Neuron (in vitro differentiated cells): ENCODE data around the gene SRMS.

ENCODE experiments used
- H2AFZ ChIP-seq: one replicate; pipeline ENCODE4 v1.6.1; 2013; ENCODE audit warnings: low read depth, mild to moderate bottlenecking, inconsistent platforms, low read length, moderate library complexity
- H3K27me3 ChIP-seq: one replicate; pipeline ENCODE4 v1.6.1; 2013; ENCODE audit warnings: low read length; ENCODE audit not compliant: insufficient read depth
- H3K36me3 ChIP-seq: one replicate; pipeline ENCODE4 v1.6.1; 2013; ENCODE audit warnings: low read length; ENCODE audit not compliant: insufficient read depth
- H3K4me1 ChIP-seq: one replicate; pipeline ENCODE4 v1.6.1; 2013; ENCODE audit warnings: low read length; ENCODE audit not compliant: insufficient read depth
- H3K4me3 ChIP-seq: 2 replicates; pipeline ENCODE4 v1.5.1; 2013; ENCODE audit warnings: mild to moderate bottlenecking, low read length, moderate library complexity
- H3K9me3 ChIP-seq: one replicate; pipeline ENCODE4 v1.6.1; 2013; ENCODE audit warnings: low read length

Gene SRMS

DNA sequence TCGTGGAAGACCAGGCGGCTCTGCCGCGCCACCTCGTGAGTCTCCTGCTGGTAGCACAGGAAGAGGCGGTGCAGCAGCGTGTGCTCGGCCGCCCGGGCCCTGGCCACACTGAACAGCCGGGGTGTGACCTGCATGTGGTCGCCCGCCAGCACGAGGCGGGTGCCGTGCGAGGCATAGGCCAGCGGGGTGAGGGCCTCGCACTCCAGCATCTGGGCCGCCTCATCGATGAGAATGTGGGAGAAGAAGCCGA is 19.5 kb upstream of the SRMS start:
- H3K9me3 ChIP-seq: no peaks in the 10 kb centered on the region
- no peak overlapping the region for H3K4me3 ChIP-seq
- H3K36me3 ChIP-seq: no peaks in the 10 kb centered on the region
- H2AFZ ChIP-seq: no peak overlapping the region
- no peaks in the 10 kb centered on the region for H3K4me1 ChIP-seq
- H3K27me3 ChIP-seq: no peaks in the 10 kb centered on the region

DNA sequence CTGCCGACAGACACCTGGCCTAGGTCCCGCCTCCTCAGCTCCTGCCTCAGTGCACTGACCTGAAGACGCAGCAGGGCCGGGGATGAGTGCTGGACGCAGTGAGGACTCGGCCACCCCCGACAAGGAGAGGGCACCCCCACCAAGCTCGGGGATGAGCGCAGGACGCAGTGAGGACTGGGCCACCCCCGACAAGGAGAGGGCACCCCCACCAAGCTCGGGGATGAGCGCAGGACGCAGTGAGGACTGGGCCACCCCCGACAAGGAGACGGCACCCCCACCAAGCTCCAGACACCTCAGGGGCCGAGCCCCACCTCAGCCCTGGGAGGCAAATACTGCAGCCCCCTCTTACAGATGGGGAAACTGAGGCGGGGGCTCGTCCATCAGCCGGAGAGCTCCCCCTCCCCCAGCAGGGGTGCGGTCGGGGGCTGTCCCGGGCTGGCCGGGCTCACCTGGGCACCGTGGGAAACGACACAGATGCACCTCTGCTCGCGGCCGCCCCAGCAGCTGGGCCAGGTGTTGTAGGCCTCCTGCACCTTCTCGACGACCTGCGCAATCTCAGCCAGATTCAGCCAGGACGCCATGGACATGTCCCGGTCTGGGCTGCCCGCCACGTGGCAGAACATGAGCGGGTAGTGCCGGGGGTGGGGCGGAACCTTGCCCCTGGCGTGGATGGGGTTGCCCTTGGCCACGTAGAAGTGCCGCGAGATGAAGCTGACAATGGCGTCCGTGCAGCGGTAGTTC is 19.0 kb upstream of the SRMS start:
- H2AFZ ChIP-seq: no peak overlapping the region
- no peaks in the 10 kb centered on the region for H3K27me3 ChIP-seq
- H3K36me3 ChIP-seq: no peaks in the 10 kb centered on the region
- H3K4me3 ChIP-seq: no peak overlapping the region
- no peaks in the 10 kb centered on the region for H3K9me3 ChIP-seq
- H3K4me1 ChIP-seq: no peaks in the 10 kb centered on the region

DNA sequence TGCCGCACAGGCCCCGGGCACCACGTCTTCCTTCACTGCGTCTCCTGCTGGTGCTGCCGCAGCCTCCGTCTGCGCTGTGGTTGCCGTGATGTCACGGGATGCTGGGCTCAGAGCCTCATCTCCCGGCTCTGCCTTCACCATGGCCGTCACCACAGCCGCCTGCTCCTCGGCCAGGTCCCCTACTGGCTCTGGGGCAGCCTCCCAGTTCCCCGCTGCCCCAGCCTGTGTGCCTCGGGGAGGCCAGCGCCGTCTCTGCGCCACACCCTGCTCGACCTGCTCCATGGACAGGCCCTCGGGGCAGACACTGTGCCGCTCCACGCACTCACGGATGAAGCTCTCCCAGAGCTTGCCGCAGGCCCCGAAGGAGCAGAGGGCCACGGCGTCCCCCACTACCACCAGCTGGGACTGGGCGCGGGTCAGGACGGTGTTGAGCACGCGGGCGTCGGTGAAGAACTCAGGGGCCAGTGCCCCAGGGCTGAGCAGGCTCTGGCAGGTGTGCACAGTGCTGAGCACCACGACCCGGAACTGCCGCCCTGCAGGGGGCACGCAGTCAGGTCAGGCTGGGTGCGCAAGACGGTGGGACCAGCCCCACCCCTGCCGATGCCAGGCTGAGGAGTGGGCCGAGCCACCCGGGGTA is 18.3 kb upstream of the SRMS start:
- Histone ChIP-seq H3K9me3 (no peaks in the 10 kb centered on the region), H3K27me3 (no peaks in the 10 kb centered on the region), H2AFZ (no peak overlapping the region)

DNA sequence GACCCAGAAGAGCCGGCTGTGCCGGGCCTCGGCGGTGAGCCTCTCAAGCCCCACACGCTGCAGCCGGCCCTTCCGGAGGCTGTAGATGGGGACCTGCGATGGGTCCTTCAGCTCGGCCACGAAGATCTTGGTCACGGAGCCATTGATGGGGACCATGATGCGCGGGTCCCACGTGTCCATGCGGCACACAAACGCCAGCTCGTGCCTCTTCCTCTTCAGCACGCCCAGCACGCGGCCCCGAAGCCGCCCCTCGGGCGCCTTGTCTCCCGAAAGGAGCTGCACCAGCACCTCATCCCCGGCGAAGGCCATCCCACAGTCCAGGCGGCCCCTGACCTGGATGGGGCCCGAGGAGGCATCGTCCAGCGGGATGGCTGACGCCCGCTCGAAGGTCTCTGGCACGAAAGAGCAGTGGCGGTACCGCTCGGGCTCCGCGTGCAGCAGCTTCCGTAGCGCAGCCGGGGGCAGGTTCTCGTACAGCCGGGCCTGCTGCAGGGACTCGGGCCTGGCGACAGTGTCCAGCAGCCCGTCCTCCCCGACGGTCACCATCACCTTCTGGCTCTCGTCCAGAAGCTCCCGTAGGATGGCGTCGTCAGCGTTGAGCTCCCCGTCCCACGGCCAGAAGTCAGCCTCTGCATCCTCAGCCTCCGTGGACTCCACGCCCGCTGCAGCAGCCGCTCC is 17.6 kb upstream of the SRMS start:
- H2AFZ ChIP-seq: no peak overlapping the region
- H3K36me3 ChIP-seq: no peaks in the 10 kb centered on the region
- no peaks in the 10 kb centered on the region for H3K27me3 ChIP-seq
- no peaks in the 10 kb centered on the region for H3K4me1 ChIP-seq
- H3K9me3 ChIP-seq: no peaks in the 10 kb centered on the region
- no peak overlapping the region for H3K4me3 ChIP-seq

More for the DNA sequence above, 18.3 kb upstream of the SRMS start:
- no peak overlapping the region for H3K4me3 ChIP-seq
- H3K4me1 ChIP-seq: no peaks in the 10 kb centered on the region
- no peaks in the 10 kb centered on the region for H3K36me3 ChIP-seq

DNA sequence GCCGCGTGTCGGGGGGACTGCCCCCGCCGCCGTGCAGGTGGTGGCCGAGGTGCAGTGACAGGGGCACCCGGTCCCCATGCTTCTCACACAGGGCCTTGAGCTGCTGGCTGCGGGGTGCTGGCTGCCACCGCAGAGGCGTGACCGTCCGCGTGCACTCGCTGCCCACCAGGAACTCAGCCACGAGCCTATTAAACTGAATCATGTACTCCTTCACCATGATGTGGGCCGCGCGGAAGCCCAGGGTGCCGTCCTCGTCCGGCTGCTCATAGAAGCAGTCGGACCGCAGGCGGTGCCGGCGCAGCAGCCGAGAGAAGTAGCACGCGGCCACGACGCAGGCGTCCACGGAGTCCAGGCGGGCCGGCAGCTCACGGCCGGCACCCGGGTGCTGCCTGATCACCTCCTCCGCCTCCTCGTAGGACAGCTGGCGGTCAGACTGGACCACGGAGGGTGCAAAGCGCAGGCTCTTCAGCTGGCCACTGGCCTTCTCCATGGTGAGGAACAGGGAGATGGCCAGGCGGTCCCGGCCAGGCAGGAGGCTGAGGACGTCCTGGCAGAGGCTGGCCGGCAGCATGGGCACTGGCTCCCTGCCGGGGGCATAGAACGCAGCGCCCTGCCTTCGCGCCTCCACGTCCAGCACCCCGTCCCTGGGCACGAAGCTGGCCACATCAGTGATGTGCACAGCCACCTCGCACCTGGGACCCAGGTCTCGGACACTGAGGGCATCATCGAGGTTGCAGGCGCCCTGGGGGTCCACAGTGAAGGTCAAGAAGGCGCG is 16.7 kb upstream of the SRMS start:
- Histone ChIP-seq H2AFZ (no peak overlapping the region), H3K4me1 (no peaks in the 10 kb centered on the region), H3K27me3 (no peaks in the 10 kb centered on the region), H3K36me3 (no peaks in the 10 kb centered on the region), H3K4me3 (no peak overlapping the region), H3K9me3 (no peaks in the 10 kb centered on the region)

DNA sequence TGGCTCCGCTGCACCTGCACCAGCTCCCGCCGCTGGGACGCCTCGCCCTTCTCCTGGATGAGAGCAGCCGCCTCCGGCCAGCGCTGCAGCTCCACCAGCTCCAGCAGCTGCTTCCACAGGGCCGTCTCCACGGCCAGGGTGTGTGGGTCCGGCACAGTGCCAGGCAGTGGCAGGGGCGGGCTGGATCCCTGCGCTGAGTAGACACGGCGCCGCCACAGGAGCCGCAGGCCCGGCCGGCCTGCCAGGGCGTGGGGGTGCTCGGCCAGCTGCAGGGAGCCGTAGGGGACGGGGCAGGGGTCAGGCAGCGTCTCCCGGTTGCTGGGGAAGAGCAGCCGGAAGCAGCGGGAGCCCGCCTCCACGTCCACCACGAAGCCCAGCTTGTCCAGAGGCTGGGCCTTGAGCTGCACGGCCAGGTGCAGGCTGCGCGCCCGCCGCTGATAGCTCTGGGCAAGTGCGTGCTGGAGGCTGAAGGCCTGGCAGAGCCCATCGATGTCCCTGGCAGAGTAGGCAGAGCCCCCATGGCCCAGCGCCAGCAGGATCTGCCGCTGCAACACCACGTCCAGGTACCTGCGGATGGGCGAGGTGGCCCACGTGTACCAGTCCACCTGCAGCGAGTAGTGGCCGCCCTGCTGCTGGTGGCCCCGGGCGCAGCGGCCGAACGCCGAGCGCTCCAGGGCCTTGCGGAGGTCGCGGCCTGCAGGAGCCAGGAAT is 15.8 kb upstream of the SRMS start:
- no peaks in the 10 kb centered on the region for H3K4me1 ChIP-seq

DNA sequence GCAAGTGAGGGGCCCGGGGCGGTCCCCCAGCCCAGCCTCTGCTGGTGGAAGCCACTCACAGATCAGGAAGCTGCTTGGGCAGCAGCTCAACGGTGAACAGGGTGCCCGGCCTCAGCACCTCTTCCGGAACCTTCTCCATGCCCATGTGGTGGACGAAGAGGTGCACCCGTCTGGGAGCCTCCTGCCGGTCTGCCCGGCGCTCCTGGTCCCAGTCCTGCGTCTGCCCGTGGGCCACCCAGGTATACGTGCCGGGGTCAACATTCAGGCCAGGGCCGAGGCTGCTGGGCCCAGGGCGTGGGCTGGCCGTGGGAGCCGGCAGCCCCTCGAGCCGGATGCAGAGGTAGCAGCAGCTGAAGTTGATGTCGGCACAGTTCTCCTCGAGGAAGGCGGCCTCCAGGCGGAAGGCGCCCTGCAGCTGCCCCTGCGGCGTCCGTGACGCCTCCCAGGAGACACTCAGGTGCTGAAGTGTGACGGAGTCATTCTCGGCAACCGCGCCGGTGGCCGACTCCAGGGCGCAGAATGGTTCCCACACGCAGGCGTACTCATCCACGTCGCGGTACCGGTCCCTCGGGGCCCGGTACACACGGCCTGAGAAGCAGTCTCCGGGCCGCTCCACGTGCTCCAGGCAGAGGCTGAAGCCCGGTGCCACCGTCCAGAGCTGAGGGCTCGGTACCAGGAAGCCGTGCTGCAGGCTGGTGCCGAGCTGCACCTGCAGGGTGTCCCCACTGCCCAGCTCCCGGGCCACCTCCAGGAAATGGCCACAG is 15.1 kb upstream of the SRMS start:
- Histone ChIP-seq H3K9me3 (no peaks in the 10 kb centered on the region), H2AFZ (no peak overlapping the region), H3K27me3 (no peaks in the 10 kb centered on the region), H3K4me1 (no peaks in the 10 kb centered on the region), H3K36me3 (no peaks in the 10 kb centered on the region), H3K4me3 (no peak overlapping the region)

More for the DNA sequence above, 15.8 kb upstream of the SRMS start:
- no peak overlapping the region for H2AFZ ChIP-seq
- no peaks in the 10 kb centered on the region for H3K27me3 ChIP-seq
- H3K36me3 ChIP-seq: no peaks in the 10 kb centered on the region
- no peaks in the 10 kb centered on the region for H3K9me3 ChIP-seq
- no peak overlapping the region for H3K4me3 ChIP-seq

DNA sequence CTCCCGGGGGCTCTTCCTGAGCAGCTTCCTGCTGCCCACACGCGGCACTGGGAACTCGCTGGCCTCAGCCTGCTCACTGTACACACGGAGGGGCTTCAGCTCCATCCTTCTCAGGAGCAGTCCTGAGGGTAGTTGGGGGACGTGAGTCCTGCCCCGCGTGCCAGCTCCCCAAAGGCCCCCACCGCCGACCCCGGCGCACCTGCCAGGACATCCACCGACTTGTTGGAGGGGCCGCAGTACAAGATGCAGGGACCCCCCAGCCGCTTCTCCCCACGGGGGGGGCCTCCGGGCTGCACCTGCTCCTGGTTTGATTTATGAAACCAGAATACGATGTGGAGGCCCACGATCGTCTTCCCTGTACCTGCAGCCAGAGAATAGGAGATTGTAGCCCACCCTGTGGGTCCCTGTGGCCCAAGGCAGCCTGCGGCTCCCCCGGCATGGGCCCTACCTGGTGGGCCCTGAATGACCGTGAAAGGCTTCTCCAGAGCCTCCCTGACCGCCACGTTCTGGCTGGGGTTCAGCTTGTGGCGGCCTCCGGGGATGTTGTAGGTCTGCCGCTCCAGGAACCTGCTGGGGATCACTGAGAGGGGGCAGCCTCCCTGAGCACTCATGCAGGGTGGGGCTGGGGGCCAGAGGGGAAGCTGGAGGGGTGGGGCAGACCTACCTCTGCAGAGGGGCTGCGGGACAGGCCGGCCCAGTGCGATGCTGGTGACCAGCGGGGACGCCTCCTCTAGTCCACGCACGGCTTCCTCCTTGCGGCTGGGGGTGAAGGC is 14.3 kb upstream of the SRMS start:
- H2AFZ ChIP-seq: no peak overlapping the region
- no peak overlapping the region for H3K4me3 ChIP-seq
- no peaks in the 10 kb centered on the region for H3K27me3 ChIP-seq
- no peaks in the 10 kb centered on the region for H3K4me1 ChIP-seq
- no peaks in the 10 kb centered on the region for H3K36me3 ChIP-seq
- H3K9me3 ChIP-seq: no peaks in the 10 kb centered on the region

DNA sequence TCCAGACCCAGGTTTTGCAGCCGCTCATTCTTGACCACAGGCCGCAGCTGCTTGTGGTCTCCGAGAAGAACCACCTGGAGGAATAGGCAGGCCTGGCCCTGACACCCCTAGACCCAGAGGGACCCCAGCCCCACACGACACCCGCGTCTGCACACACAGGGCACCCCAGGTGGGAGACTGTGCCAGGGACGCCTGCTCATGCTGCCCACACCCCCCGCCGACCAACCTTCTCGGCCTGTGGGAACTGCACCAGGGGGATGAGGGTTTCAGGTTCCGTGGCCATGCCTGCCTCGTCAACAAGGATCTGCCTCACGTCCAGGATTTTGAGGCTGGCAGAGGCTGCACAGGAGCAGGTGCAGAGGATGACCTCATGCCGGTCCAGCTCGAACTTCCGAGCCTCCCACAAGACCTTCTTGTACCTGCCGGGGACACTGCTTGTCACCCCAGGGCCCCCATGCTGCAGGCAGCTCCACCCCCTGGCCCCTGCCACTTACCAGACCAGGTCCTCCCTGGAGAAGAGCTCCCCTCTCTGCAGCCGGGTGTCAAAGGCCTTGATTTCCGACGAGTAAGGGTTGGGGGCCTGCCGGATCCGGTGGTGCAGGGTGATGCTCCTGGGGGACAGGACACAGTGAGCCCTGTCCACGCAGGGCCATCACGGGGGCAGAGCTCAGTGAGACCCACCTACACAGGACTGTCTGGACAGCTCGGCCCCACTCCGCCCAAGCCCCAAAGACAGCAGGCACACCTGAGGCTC is 13.5 kb upstream of the SRMS start:
- H3K36me3 ChIP-seq: no peaks in the 10 kb centered on the region
- no peak overlapping the region for H3K4me3 ChIP-seq
- H3K9me3 ChIP-seq: no peaks in the 10 kb centered on the region
- no peaks in the 10 kb centered on the region for H3K27me3 ChIP-seq
- H3K4me1 ChIP-seq: no peaks in the 10 kb centered on the region
- no peak overlapping the region for H2AFZ ChIP-seq

DNA sequence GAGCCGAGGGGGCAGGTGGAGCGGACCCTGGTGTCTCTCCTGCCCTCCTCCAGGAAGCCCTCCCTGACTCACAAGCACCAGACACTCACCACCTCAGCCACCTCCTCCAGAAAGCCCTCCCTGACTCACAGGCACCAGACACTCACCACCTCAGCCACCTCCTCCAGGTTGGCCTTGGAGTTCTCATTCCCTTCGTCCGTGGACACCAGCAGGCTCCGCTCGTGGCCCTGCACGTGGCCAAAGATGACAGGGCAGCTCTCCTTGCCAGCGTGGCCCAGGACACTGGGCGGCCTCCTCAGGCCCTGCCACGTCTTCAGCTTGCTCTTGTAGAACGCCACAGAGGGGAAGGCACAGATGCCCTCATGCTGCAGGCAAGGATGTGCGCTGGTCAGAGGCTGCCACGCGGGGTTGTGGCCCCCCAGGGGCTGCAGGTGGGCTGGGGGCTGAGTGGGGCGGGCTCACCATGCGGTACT is 12.8 kb upstream of the SRMS start:
- no peaks in the 10 kb centered on the region for H3K4me1 ChIP-seq
- H3K36me3 ChIP-seq: no peaks in the 10 kb centered on the region

More for the DNA sequence above, 12.8 kb upstream of the SRMS start:
- Histone ChIP-seq H3K4me3 (no peak overlapping the region), H3K9me3 (no peaks in the 10 kb centered on the region), H2AFZ (no peak overlapping the region), H3K27me3 (no peaks in the 10 kb centered on the region)
